NB4 (cell line): ENCODE measurements around the gene HOXC12.

Experiments
- CTCF ChIP-seq: IDR thresholded peaks from one replicate; pipeline ENCODE4 v1.5.1; 2012; ENCODE audit warnings: low read depth, low read length
- MAX ChIP-seq: IDR thresholded peaks from 2 replicates; pipeline ENCODE4 v1.6.1; 2011; ENCODE audit warnings: low read depth, low read length
- MYC ChIP-seq: IDR thresholded peaks from 2 replicates; pipeline ENCODE4 v1.6.1; 2011; ENCODE audit warnings: low read depth, low read length
- POLR2A ChIP-seq: IDR thresholded peaks from 2 replicates; pipeline ENCODE4 v1.6.1; 2011; ENCODE audit warnings: mild to moderate bottlenecking; ENCODE audit not compliant: insufficient read length; ENCODE audit errors: extremely low read depth

GRCh38 chr12:53954694-53955035 is at the start of gene HOXC12:
- TF ChIP-seq CTCF (no peak), POLR2A (no peak), MAX (no peak), MYC (no peak)
